Thyroid gland (tissue), 4 donors: ENCODE data around the gene PTPRN2. TPM values are rescaled to one million over a fixed set of nuclear protein-coding genes. Genes with fewer than 3 reads are reported as not detected.
"Not testable (repeated sequence)": the region's sequence is repeated elsewhere in the genome, so short reads cannot be mapped to it uniquely, and the experiment has no call there.

Experiments used
- DNase-seq, 2 donors: peaks; one replicate each; pipeline ENCODE4 v3.0.0-alpha.2; 2019
- H3K27ac ChIP-seq, 3 donors: fragments of 200-600 bp; sonication (generic); 1 replicate in 2 of 3; 2 replicates in 1 of 3; pipeline ENCODE4 v1.5.1; 2016 to 2019; ENCODE audit warnings: mild to moderate bottlenecking in 1 of 3, moderate library complexity in 1 of 3
- H3K27me3 ChIP-seq: fragments of 200-600 bp; sonication (generic); one replicate; pipeline ENCODE4 v1.5.1; 2019
- H3K36me3 ChIP-seq, 2 donors: fragments of 200-600 bp; sonication (generic); one replicate each; pipeline ENCODE4 v1.5.1; 2016 to 2019
- H3K4me1 ChIP-seq, 2 donors: fragments of 200-600 bp; sonication (generic); one replicate each; pipeline ENCODE4 v1.5.1; 2017 to 2019
- H3K4me3 ChIP-seq, 3 donors: fragments of 200-600 bp; sonication (generic); replicated peaks in 1 of 3; 1 replicate in 2 of 3; 2 replicates in 1 of 3; pipeline ENCODE4 v1.5.1; 2016; ENCODE audit warnings: mild to moderate bottlenecking in 1 of 3
- H3K9me3 ChIP-seq: fragments of 200-600 bp; sonication (generic); one replicate; pipeline ENCODE4 v1.5.1; 2017
- CTCF ChIP-seq, 6 experiments: fragments of 200-600 bp in 3 of 6; fragments of 450-650 bp in 3 of 6; sonication (generic) in 3 of 6; IDR thresholded peaks; one replicate each; pipeline ENCODE4 v1.5.1; 2016 to 2019; ENCODE audit warnings: antibody characterized with exemption in 6 of 6, mild to moderate bottlenecking in 2 of 6, inconsistent platforms in 1 of 6, moderate library complexity in 1 of 6
- POLR2A ChIP-seq, 2 donors: fragments of 450-650 bp; IDR thresholded peaks; one replicate each; pipeline ENCODE4 v1.6.1; 2017; ENCODE audit warnings: antibody characterized with exemption in 2 of 2, mild to moderate bottlenecking in 2 of 2, moderate library complexity in 1 of 2
- WGBS, 2 donors: methylation state at CpG; one replicate each; pipeline ENCODE4 v1.1.5; 2017; 5-methylcytosine and 5-hydroxymethylcytosine counted together
- intact Hi-C: fragments of 100-400 bp; cut with DNase I; formaldehyde crosslinking; loops from one replicate; pipeline ENCODE4 v1.15.1; 2023
- total RNA-seq, 4 donors: library from RNA; depleted of rRNA; stranded (reverse); fragments of >200 nt; gene quantifications; one replicate each; pipeline ENCODE4 v1.2.3, GENCODE V29; 2016

PTPRN2 gene
- total RNA-seq, 4 donors from 2014 or later = 4.2 to 9.9 (median 7.7) TPM

- intact Hi-C loops = no loop called here
- no peak overlapping the region for H3K4me3 ChIP-seq
- no peaks in the 10 kb centered on the region for H3K9me3 ChIP-seq
- H3K4me1 ChIP-seq = peaks cover 0 to 8% of the 10 kb centered on the region in 2 donors
- H3K27me3 ChIP-seq = no peaks in the 10 kb centered on the region
- H3K27ac ChIP-seq = no peak overlapping the region
- WGBS, 2 donors = 85 to 86% methylated on average over 14 to 22 of the region's 22 CpGs
- no peak for DNase-seq
- H3K36me3 ChIP-seq = no peaks in the 10 kb centered on the region
- TF ChIP-seq POLR2A (IDR thresholded peaks at IDR 0.05) (no peak), CTCF (IDR thresholded peaks at IDR 0.05) (no peak)
Observed at GRCh38 chr7:158430308-158431034, 157.2 kb downstream of the PTPRN2 start.

- Histone ChIP-seq H3K27ac (no peak overlapping the region), H3K4me1 (peaks cover 0 to 8% of the 10 kb centered on the region in 2 donors), H3K9me3 (no peaks in the 10 kb centered on the region), H3K36me3 (no peaks in the 10 kb centered on the region), H3K4me3 (no peak overlapping the region), H3K27me3 (no peaks in the 10 kb centered on the region)
- TF ChIP-seq POLR2A (IDR thresholded peaks at IDR 0.05) = no peak
- TF ChIP-seq CTCF (IDR thresholded peaks at IDR 0.05) = no peak
- 68 to 84% methylated on average over 12 to 23 of the region's 24 CpGs for WGBS, 2 donors
- intact Hi-C loops = no loop called here
- DNase-seq = no peak
Observed at GRCh38 chr7:158428837-158429753, 158.5 kb downstream of the PTPRN2 start.

DNA sequence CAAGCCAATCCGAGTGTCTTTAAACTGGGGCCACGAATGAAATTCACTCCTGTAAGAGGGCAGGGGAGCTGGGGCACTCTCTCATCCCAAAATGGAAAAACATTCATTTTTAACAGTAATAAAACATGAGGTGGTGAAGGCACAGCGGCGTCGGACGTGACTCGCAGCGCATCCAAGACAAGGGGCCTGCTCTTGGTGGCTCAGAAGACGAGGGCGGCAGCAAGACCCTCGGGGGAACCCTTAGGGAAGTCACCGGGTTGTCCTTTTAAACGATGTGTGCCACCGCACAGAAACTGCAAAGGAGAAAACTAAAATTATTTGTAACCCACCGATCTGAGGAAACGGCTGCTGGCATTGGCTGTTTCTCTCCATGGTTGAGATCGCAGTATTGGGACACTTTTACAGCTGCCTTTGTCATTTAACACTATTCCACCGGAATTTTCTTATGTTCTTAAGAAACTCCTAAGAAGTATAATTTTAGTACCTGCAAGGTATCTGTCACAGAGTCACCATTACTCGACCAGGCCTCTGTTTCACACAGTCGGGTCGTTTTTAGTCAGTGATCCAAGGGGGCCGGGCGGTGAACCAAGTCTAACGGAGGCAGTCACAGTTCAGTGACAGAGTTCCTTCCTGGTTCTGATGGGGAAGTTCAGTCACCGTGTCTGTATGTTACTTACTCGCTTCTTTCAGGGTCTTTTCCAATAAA lies 159.3 kb downstream of the PTPRN2 start:
- TF ChIP-seq POLR2A (IDR thresholded peaks at IDR 0.05) (no peak), CTCF (IDR thresholded peaks at IDR 0.05) (no peak)

GRCh38 chr7:158425676-158426075 lies 161.9 kb downstream of the PTPRN2 start:
- H3K4me1 ChIP-seq, H3K27me3 ChIP-seq, H3K27ac ChIP-seq, H3K9me3 ChIP-seq, intact Hi-C loops, H3K36me3 ChIP-seq, H3K4me3 ChIP-seq, DNase-seq: not testable (repeated sequence)
- 93 to 96% methylated on average over 14 to 15 of the region's 42 CpGs for WGBS, 2 donors

More for the DNA sequence above, 159.3 kb downstream of the PTPRN2 start:
- no peaks in the 10 kb centered on the region for H3K27me3 ChIP-seq
- H3K27ac ChIP-seq = no peak overlapping the region
- intact Hi-C loops = no loop called here
- DNase-seq = no peak
- H3K9me3 ChIP-seq = no peaks in the 10 kb centered on the region
- no peaks in the 10 kb centered on the region for H3K36me3 ChIP-seq
- H3K4me1 ChIP-seq = peaks cover 0 to 8% of the 10 kb centered on the region in 2 donors
- no peak overlapping the region for H3K4me3 ChIP-seq
- WGBS, 2 donors = 80% methylated on average over 26 of the region's 26 CpGs

GRCh38 chr7:158424531-158424930 lies 163.1 kb downstream of the PTPRN2 start:
- H3K9me3 ChIP-seq = no peaks in the 10 kb centered on the region
- no peak overlapping the region for H3K27ac ChIP-seq
- H3K4me1 ChIP-seq = no peaks in the 10 kb centered on the region
- no peak overlapping the region for H3K4me3 ChIP-seq
- TF ChIP-seq POLR2A (IDR thresholded peaks at IDR 0.05) (no peak), CTCF (IDR thresholded peaks at IDR 0.05) (no peak)
- H3K36me3 ChIP-seq = no peaks in the 10 kb centered on the region
- WGBS, 2 donors = 84 to 93% methylated on average over 18 to 19 of the region's 19 CpGs
- H3K27me3 ChIP-seq = no peaks in the 10 kb centered on the region
- DNase-seq = no peak
- intact Hi-C loops = no loop called here
